Activated T-cell treated with anti-CD3 and anti-CD28 coated beads, Interleukin-2, amount 50 U/mL, for 24 hours (primary cell): ENCODE results near the gene TOB2.
"Not testable (repeated sequence)": the region's sequence is repeated elsewhere in the genome, so short reads cannot be mapped to it uniquely, and the experiment has no call there.

ENCODE experiments used
- DNase-seq: peaks from one replicate; pipeline ENCODE4 v3.0.0-alpha.2; 2020
- H3K27ac Mint-ChIP-seq: 2 replicates; pipeline ENCODE4 v1.8.0; 2020; ENCODE audit warnings: mild to moderate bottlenecking, mixed read lengths
- H3K27me3 Mint-ChIP-seq: 2 replicates; pipeline ENCODE4 v1.8.0; 2020; ENCODE audit warnings: mixed read lengths
- H3K36me3 Mint-ChIP-seq: 2 replicates; pipeline ENCODE4 v1.8.0; 2020; ENCODE audit warnings: low read depth, mixed read lengths
- H3K4me1 Mint-ChIP-seq: 2 replicates; pipeline ENCODE4 v1.8.0; 2020; ENCODE audit warnings: low read depth, mixed read lengths
- H3K4me3 Mint-ChIP-seq: 2 replicates; pipeline ENCODE4 v1.8.0; 2020; ENCODE audit warnings: mild to moderate bottlenecking, moderate library complexity, mixed read lengths
- H3K9me3 Mint-ChIP-seq: 2 replicates; pipeline ENCODE4 v1.8.0; 2020; ENCODE audit warnings: mixed read lengths

TOB2 gene

GRCh38 chr22:41478473-41478872, 31.9 kb upstream of the TOB2 start:
- no peak for DNase-seq
- H3K4me3 Mint-ChIP-seq: no peak overlapping the region
- peak overlapping the region; percentile 80 for H3K27ac Mint-ChIP-seq
- H3K36me3 Mint-ChIP-seq: peaks cover 58% of the 10 kb centered on the region
- H3K9me3 Mint-ChIP-seq: no peaks in the 10 kb centered on the region
- peaks cover 51% of the 10 kb centered on the region for H3K4me1 Mint-ChIP-seq
- no peaks in the 10 kb centered on the region for H3K27me3 Mint-ChIP-seq

- Mint-ChIP-seq H3K4me3 (no peak overlapping the region), H3K9me3 (no peaks in the 10 kb centered on the region), H3K27ac (peak overlapping the region; percentile 22), H3K36me3 (peaks cover 66% of the 10 kb centered on the region), H3K4me1 (peaks cover 56% of the 10 kb centered on the region), H3K27me3 (no peaks in the 10 kb centered on the region)
- no peak for DNase-seq
These were observed 28.4 kb upstream of the TOB2 start for GRCh38 chr22:41474872-41475451.

- Mint-ChIP-seq H3K27me3 (no peaks in the 10 kb centered on the region), H3K9me3 (no peaks in the 10 kb centered on the region), H3K27ac (peak overlapping the region; percentile 87), H3K4me3 (no peak overlapping the region), H3K4me1 (peaks cover 56% of the 10 kb centered on the region), H3K36me3 (peaks cover 74% of the 10 kb centered on the region)
- DNase-seq: no peak
These were observed 25.0 kb upstream of the TOB2 start for GRCh38 chr22:41471568-41471967.

GRCh38 chr22:41470886-41471285, 24.3 kb upstream of the TOB2 start:
- Mint-ChIP-seq H3K27me3 (no peaks in the 10 kb centered on the region), H3K9me3 (no peaks in the 10 kb centered on the region), H3K36me3 (peaks cover 77% of the 10 kb centered on the region), H3K4me1 (peaks cover 62% of the 10 kb centered on the region), H3K4me3 (peak overlapping the region; percentile 97), H3K27ac (peak overlapping the region; percentile 87)
- DNase-seq: no peak

- DNase-seq: no peak
- Mint-ChIP-seq H3K36me3 (peaks cover 87% of the 10 kb centered on the region), H3K27me3 (no peaks in the 10 kb centered on the region), H3K27ac (peak overlapping the region; percentile 100), H3K9me3 (no peaks in the 10 kb centered on the region), H3K4me1 (peaks cover 69% of the 10 kb centered on the region), H3K4me3 (peak overlapping the region; percentile 97)
These were observed 22.7 kb upstream of the TOB2 start for GRCh38 chr22:41469218-41469851.

GRCh38 chr22:41468381-41469217, 22.0 kb upstream of the TOB2 start, which contains the start of the genes ACO2 and PHF5A:
TSS of gene ACO2 (plus strand) at chr22:41469117. CDS start at chr22:41469147, 30 bp downstream.
TSS of gene PHF5A (minus strand) at chr22:41468692. CDS start at chr22:41468653, 39 bp downstream.
- Mint-ChIP-seq H3K4me1 (peaks cover 65% of the 10 kb centered on the region), H3K36me3 (peaks cover 89% of the 10 kb centered on the region), H3K9me3 (no peaks in the 10 kb centered on the region), H3K27ac (peak within 1 kb of the TSS; percentile 100), H3K4me3 (peak within 1 kb of the TSS; percentile 97), H3K27me3 (no peaks in the 10 kb centered on the region)
- peak; percentile 100 for DNase-seq

- peaks cover 29% of the 10 kb centered on the region for H3K4me1 Mint-ChIP-seq
- no peak overlapping the region for H3K4me3 Mint-ChIP-seq
- H3K36me3 Mint-ChIP-seq: peaks cover 89% of the 10 kb centered on the region
- H3K27me3 Mint-ChIP-seq: no peaks in the 10 kb centered on the region
- DNase-seq: no peak
- no peak overlapping the region for H3K27ac Mint-ChIP-seq
- H3K9me3 Mint-ChIP-seq: no peaks in the 10 kb centered on the region
These were observed 15.3 kb upstream of the TOB2 start for GRCh38 chr22:41461901-41462300.

GRCh38 chr22:41460071-41460470, 13.5 kb upstream of the TOB2 start:
- H3K36me3 Mint-ChIP-seq: peaks cover 81% of the 10 kb centered on the region
- H3K4me1 Mint-ChIP-seq: peaks cover 18% of the 10 kb centered on the region
- H3K27me3 Mint-ChIP-seq, H3K4me3 Mint-ChIP-seq, DNase-seq, H3K9me3 Mint-ChIP-seq: not testable (repeated sequence)
- peak overlapping the region; percentile 38 for H3K27ac Mint-ChIP-seq

- no peak for DNase-seq
- Mint-ChIP-seq H3K9me3 (no peaks in the 10 kb centered on the region), H3K4me3 (no peak overlapping the region), H3K36me3 (peaks cover 74% of the 10 kb centered on the region), H3K27ac (peak overlapping the region; percentile 20), H3K4me1 (peaks cover 13% of the 10 kb centered on the region), H3K27me3 (no peaks in the 10 kb centered on the region)
These were observed 12.8 kb upstream of the TOB2 start for GRCh38 chr22:41459431-41459830.

GRCh38 chr22:41458161-41458728, 11.6 kb upstream of the TOB2 start:
- Mint-ChIP-seq H3K27ac (peak overlapping the region; percentile 82), H3K9me3 (no peaks in the 10 kb centered on the region), H3K4me3 (no peak overlapping the region), H3K4me1 (peaks cover 12% of the 10 kb centered on the region), H3K27me3 (no peaks in the 10 kb centered on the region), H3K36me3 (peaks cover 68% of the 10 kb centered on the region)
- DNase-seq: no peak

- peak; percentile 89 for DNase-seq
- H3K36me3 Mint-ChIP-seq: peaks cover 51% of the 10 kb centered on the region
- no peaks in the 10 kb centered on the region for H3K27me3 Mint-ChIP-seq
These were observed 1.7 kb upstream of the TOB2 start for GRCh38 chr22:41448189-41448808.

GRCh38 chr22:41447435-41448188, 1.0 kb upstream of the TOB2 start:
- H3K27me3 Mint-ChIP-seq: no peaks in the 10 kb centered on the region
- H3K4me1 Mint-ChIP-seq: peaks cover 20% of the 10 kb centered on the region
- DNase-seq: peak; percentile 83
- peak overlapping the region; percentile 92 for H3K4me3 Mint-ChIP-seq
- peaks cover 56% of the 10 kb centered on the region for H3K36me3 Mint-ChIP-seq
- peak overlapping the region; percentile 95 for H3K27ac Mint-ChIP-seq
- H3K9me3 Mint-ChIP-seq: no peaks in the 10 kb centered on the region

More at GRCh38 chr22:41448189-41448808, 1.7 kb upstream of the TOB2 start:
- Mint-ChIP-seq H3K9me3 (no peaks in the 10 kb centered on the region), H3K27ac (peak overlapping the region; percentile 95), H3K4me3 (peak overlapping the region; percentile 92), H3K4me1 (peaks cover 15% of the 10 kb centered on the region)

GRCh38 chr22:41446057-41446501, 522 bp downstream of the TOB2 start:
- H3K9me3 Mint-ChIP-seq: no peaks in the 10 kb centered on the region
- H3K27me3 Mint-ChIP-seq: no peaks in the 10 kb centered on the region
- peaks cover 62% of the 10 kb centered on the region for H3K36me3 Mint-ChIP-seq
- H3K4me1 Mint-ChIP-seq: peaks cover 24% of the 10 kb centered on the region
- no peak for DNase-seq
- H3K27ac Mint-ChIP-seq: peak overlapping the region; percentile 95
- peak overlapping the region; percentile 92 for H3K4me3 Mint-ChIP-seq
